Stimulated activated CD8-positive, alpha-beta memory T cell treated with anti-CD3 and anti-CD28 coated beads, Interleukin-4, amount 100 ng/mL, for 4 hours (primary cell): ENCODE results near the gene ARRDC4.

ENCODE experiments used
- DNase-seq, 2 donors: peaks; one replicate each; pipeline ENCODE4 v3.0.0-alpha.2; 2020; ENCODE audit warnings: low read depth in 2 of 2, low spot score in 1 of 2

ARRDC4 gene, protein sequence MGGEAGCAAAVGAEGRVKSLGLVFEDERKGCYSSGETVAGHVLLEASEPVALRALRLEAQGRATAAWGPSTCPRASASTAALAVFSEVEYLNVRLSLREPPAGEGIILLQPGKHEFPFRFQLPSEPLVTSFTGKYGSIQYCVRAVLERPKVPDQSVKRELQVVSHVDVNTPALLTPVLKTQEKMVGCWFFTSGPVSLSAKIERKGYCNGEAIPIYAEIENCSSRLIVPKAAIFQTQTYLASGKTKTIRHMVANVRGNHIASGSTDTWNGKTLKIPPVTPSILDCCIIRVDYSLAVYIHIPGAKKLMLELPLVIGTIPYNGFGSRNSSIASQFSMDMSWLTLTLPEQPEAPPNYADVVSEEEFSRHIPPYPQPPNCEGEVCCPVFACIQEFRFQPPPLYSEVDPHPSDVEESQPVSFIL

DNA sequence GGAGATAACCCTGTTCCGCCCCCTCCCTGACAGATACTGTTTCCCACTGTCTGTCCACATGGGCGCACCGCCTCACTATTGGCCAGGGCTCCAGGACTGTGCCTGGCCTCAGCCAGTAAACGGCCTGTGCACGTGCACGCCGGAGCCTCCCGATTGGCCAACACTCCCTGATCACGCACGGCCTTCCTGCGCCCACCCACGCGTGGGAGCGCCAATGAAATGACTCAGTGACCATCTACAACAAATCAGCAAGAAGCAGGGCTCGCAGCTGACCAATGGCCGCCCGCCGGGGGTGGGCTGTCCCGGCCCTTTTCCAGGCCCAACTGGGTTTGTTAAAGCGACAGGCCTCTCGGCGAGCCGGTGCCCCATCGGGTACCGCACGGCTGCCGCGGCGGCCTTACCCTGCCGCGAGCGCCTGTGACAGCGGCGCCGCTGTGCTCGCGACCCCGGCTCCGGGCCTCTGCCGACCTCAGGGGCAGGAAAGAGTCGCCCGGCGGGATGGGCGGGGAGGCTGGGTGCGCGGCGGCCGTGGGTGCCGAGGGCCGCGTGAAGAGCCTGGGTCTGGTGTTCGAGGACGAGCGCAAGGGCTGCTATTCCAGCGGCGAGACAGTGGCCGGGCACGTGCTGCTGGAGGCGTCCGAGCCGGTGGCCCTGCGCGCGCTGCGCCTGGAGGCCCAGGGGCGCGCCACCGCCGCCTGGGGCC lies at the start of gene ARRDC4:
ARRDC4 (plus strand) TSS at position 340 of the 703 bp plus-strand sequence; CDS start at position 499, 159 bp downstream.
- peak; percentile 93 to 98 for DNase-seq

DNA sequence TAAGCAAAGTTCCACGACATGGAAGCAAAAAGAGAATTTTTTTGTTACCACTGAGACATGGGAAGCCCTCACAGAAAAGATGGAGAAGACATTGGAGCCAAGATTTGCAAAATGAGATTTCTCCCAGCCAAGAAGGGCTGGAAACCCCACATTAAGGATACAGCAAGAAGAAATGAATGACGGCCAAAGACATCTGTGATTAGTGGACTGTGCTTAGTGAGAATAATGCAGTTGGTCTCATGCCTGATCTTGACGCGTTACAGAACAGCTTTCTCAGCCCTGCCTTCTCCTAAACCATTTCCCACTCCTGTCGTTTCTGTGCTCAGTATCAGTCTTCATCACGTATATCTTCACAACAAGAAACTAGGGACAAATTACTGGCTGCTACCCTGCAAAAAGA lies 45.8 kb upstream of the ARRDC4 start:
- DNase-seq, result no peak

GRCh38 chr15:97915261-97915660 lies 45.2 kb upstream of the ARRDC4 start:
- DNase-seq, result no peak

GRCh38 chr15:97921296-97921865 lies 39.1 kb upstream of the ARRDC4 start:
- no peak for DNase-seq

GRCh38 chr15:97929456-97930229 lies 30.9 kb upstream of the ARRDC4 start:
- DNase-seq, result no peak

GRCh38 chr15:97930230-97930629 lies 30.3 kb upstream of the ARRDC4 start:
- DNase-seq, result no peak

DNA sequence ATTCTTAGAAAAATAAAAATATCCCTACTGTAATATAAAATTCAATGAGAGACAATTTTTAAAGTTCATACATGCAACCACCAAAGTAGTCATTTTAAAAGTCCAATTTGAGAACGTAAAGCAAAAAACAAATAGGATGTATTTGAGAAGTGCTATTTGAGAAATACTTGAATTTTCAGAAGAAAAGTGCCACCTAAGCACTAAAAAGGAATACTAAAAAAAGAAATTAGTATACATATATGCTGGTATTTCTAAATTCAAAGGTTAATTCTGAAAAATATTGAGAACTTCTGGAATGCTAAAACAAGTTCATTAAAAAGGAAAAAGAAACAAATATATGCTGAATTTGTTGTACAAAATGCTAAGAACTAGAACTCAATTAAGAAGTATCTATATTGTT lies 29.2 kb upstream of the ARRDC4 start:
- no peak for DNase-seq

DNA sequence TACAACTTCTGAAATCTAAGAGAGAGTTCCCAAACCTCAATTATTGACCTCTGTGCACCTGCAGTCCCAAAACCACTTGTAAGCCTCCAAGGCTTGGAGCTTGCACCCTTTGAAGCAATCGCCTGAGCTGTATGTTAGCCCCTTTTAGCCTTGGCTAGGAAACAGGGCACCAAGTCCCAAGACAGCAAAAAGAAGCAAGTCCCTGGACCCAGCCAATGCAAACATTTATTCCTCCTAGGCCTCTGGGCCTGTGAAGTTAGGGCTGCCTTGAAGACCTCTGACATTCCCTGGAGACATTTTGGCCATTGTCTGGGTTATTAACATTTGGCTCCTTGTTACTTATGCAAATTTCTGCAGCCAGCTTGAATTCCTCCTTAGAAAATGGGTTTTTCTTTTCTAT lies 26.9 kb upstream of the ARRDC4 start:
- DNase-seq, result no peak

- no peak for DNase-seq
Observed at GRCh38 chr15:97940993-97941392, 19.5 kb upstream of the ARRDC4 start.

GRCh38 chr15:97941572-97941971 lies 18.9 kb upstream of the ARRDC4 start:
- DNase-seq, result no peak

DNA sequence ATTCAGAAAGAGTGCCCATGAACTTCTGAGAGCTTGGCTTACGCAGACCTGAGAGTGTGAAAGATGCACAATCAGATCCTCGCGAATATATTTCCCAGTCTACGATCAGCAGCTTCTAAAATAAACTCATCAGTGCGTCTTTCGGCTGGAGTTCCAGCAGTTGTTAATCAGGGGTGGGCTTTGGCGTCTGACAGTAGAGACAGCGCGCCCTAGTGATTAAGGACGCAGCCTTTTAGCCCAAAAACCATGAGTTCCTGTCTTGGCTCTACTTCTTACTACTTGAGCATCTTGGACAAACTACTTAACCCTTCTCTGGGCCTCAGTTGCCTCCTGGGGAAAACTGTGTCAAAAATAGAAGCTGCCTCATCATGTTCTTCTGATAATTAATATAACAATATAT lies 15.8 kb upstream of the ARRDC4 start:
- no peak for DNase-seq

- no peak for DNase-seq
Observed at GRCh38 chr15:97947465-97948260, 12.8 kb upstream of the ARRDC4 start.

DNA sequence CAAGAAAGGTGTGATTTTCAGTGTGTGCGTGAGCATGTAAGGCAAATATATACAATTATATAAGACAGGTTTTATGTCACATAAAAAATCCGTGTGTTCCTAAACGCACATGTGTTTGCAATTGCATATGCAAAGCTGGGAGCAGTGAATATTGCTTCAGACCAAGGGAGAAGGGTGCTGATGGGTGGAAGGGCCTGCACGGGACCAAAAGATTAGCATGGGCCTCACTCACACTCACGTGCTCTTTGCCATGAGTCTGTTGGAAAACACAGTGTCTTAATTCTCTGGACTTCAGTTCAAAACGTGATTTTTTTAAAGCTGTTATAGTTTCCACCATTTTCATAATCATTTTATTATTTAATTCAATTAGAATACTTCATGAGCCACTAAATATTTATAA lies 7.2 kb upstream of the ARRDC4 start:
- DNase-seq, result no peak

DNA sequence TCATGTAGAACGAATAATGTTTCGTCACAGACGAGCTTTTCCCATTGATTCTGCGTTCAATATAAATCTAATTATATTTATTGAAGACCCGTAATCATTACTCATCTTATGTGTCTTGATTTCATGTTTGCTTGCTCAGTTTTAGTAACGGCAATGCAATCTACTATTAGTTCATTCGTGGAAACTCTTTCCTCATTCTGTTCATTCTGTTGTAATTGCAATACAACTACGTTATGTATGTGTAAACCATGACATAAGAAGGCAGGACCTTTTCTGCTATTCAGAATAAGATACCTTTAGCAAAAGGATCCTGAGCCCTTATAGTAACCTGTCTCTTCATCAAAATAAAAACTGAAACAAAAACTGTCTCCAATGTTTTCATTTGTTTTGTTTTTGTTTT lies 6.8 kb upstream of the ARRDC4 start:
- no peak for DNase-seq

DNA sequence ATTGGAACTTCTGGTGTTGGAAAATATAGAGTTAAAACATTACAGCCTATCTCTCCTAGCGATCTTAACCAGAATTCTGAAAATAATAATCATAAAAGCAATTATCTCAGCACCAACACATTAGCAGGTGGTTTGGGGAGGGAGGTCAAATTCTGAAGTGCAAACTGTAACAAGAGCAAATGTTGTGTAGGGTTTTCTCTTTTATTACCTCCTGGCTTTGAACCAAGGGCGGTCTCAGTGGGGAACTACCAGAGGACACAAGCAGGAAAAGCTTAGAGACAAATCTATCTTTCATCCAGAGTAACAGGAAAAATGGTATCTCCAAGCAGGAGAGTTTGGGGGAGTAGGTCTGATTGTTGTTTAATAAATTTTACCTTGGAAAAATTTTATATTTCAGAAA lies 5.5 kb upstream of the ARRDC4 start:
- no peak for DNase-seq

- no peak for DNase-seq
Observed at GRCh38 chr15:97955529-97955928, 5.0 kb upstream of the ARRDC4 start.

GRCh38 chr15:97959724-97960363 lies 659 bp upstream of the ARRDC4 start:
- no peak for DNase-seq

- DNase-seq, result no peak
Observed at GRCh38 chr15:97961067-97961954, 808 bp downstream of the ARRDC4 start.

DNA sequence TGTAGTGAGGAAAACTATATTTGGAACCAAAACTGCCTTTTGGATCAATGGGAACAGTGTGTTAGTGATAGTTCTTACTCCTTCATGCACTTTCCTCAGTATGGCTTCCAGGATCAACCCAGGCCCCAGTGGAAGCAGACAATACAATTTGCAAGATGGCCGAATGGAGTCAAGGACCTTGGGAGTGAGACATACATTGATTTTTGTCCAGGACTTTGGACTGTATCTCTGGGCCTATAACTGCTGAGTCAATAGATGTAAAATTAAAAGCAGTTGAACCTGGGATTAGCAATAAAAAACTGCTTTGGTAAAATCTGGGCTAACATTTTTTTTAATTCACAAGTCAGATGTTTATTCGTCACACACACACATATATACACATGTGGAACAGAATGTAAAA lies 1.8 kb downstream of the ARRDC4 start:
- no peak for DNase-seq
